ENCODE results near the gene CKAP4.

- no peak for TF ChIP-seq GATA2 (IDR thresholded peaks at IDR 0.05; ENCODE audit: low read depth, low read length)
- no peak for TF ChIP-seq GATA3 (IDR thresholded peaks at IDR 0.05; ENCODE audit: low read depth, low read length)
These were observed 49.3 kb upstream of the CKAP4 start for GRCh38 chr12:106297075-106297474.

Measured in SH-SY5Y (cell line).